Cerebellar nuclear complex (tissue), 1 donor: ENCODE results near the gene ZNF343.
"Not testable (repeated sequence)": the region's sequence is repeated elsewhere in the genome, so short reads cannot be mapped to it uniquely, and the experiment has no call there.

Experiments
- DNase-seq, 2 experiments: peaks; one replicate each; lab custom pipeline; 2025; lab: John Stamatoyannopoulos, UW

The ZNF343 gene

GRCh38 chr20:2508631-2509467, at the start of gene ZNF343:
Gene ZNF343, minus strand, starts transcription at chr20:2508915. Its CDS starts 15,020 bp downstream, at chr20:2493895.
- peak; percentile 26 to 79 for DNase-seq

GRCh38 chr20:2557873-2558580, 49.3 kb upstream of the ZNF343 start:
- no peak for DNase-seq

- DNase-seq: no peak
Observed at GRCh38 chr20:2545594-2545993, 36.9 kb upstream of the ZNF343 start.

- DNase-seq: no peak
Observed at GRCh38 chr20:2544211-2544610, 35.5 kb upstream of the ZNF343 start.

- DNase-seq: no peak
Observed at GRCh38 chr20:2542361-2542760, 33.6 kb upstream of the ZNF343 start.

- DNase-seq: no peak
Observed at GRCh38 chr20:2541940-2542339, 33.2 kb upstream of the ZNF343 start.

GRCh38 chr20:2538931-2539720, 30.4 kb upstream of the ZNF343 start:
- DNase-seq: no peak

- DNase-seq: no peak
Observed at GRCh38 chr20:2538356-2538755, 29.6 kb upstream of the ZNF343 start.

GRCh38 chr20:2537101-2537500, 28.4 kb upstream of the ZNF343 start:
- DNase-seq: no peak

GRCh38 chr20:2536560-2536986, 27.9 kb upstream of the ZNF343 start, which contains the start of gene TMC2:
Gene TMC2, plus strand, starts transcription at chr20:2536573. Its CDS starts 49 bp downstream, at chr20:2536622.
- no peak for DNase-seq

- no peak for DNase-seq
Observed at GRCh38 chr20:2535711-2536559, 27.2 kb upstream of the ZNF343 start.

GRCh38 chr20:2533118-2533517, 24.4 kb upstream of the ZNF343 start:
- DNase-seq: no peak

- no peak for DNase-seq
Observed at GRCh38 chr20:2528671-2529271, 20.1 kb upstream of the ZNF343 start.

- DNase-seq: no peak
Observed at GRCh38 chr20:2527762-2528161, 19.0 kb upstream of the ZNF343 start.

GRCh38 chr20:2526218-2526583, 17.5 kb upstream of the ZNF343 start:
- not testable (repeated sequence) for DNase-seq

GRCh38 chr20:2524709-2525506, 16.2 kb upstream of the ZNF343 start:
- no peak for DNase-seq

GRCh38 chr20:2523919-2524708, 15.4 kb upstream of the ZNF343 start:
- DNase-seq: peak in 1 of 2 experiments; percentile 52

GRCh38 chr20:2522826-2523429, 14.2 kb upstream of the ZNF343 start:
- not testable (repeated sequence) for DNase-seq
